Neural cell (in vitro differentiated cells): ENCODE data around the gene SCUBE1. TPM values are rescaled to one million over a fixed set of nuclear protein-coding genes. Genes with fewer than 3 reads are reported as not detected.
"Not testable (repeated sequence)": the region's sequence is repeated elsewhere in the genome, so short reads cannot be mapped to it uniquely, and the experiment has no call there.

Experiments
- H2AFZ ChIP-seq: fragments of 200-600, 300-800 bp; sonication (generic), shearing (Covaris generic); 2 replicates; pipeline ENCODE4 v1.6.0; 2014; ENCODE audit warnings: low read depth, mild to moderate bottlenecking, antibody characterized with exemption, low read length, moderate library complexity
- H3F3A ChIP-seq: fragments of 200-600 bp; shearing (Covaris generic); 2 replicates; pipeline ENCODE4 v1.6.1; 2016; ENCODE audit warnings: mild to moderate bottlenecking, moderate library complexity, mixed read lengths, antibody characterized with exemption, low read length; ENCODE audit not compliant: insufficient read depth, poor library complexity, severe bottlenecking
- H3K27ac ChIP-seq: fragments of 200-600, 300-800 bp; sonication (generic), shearing (Covaris generic); 2 replicates; pipeline ENCODE4 v1.5.1; 2014; ENCODE audit warnings: mild to moderate bottlenecking, low read length, moderate library complexity
- H3K27me3 ChIP-seq: fragments of 300-800, 200-600 bp; sonication (generic), shearing (Covaris generic); 2 replicates; pipeline ENCODE4 v1.6.0; 2014; ENCODE audit warnings: mild to moderate bottlenecking, low read depth, low read length, moderate library complexity; ENCODE audit not compliant: insufficient read depth
- H3K36me3 ChIP-seq: fragments of 300-800, 200-600 bp; sonication (generic), shearing (Covaris generic); 2 replicates; pipeline ENCODE4 v1.5.1; 2014; ENCODE audit warnings: mild to moderate bottlenecking, antibody characterized with exemption, low read length, moderate library complexity; ENCODE audit not compliant: insufficient read depth
- H3K4me2 ChIP-seq: fragments of 300-800, 200-600 bp; sonication (generic), shearing (Covaris generic); 2 replicates; pipeline ENCODE4 v1.6.0; 2014; ENCODE audit warnings: mild to moderate bottlenecking, low read length
- H3K4me3 ChIP-seq: fragments of 300-800, 200-600 bp; sonication (generic), shearing (Covaris generic); 2 replicates; pipeline ENCODE4 v1.5.1; 2014; ENCODE audit warnings: mild to moderate bottlenecking, low read length, moderate library complexity
- H3K79me2 ChIP-seq: fragments of 200-600 bp; shearing (Covaris generic); replicated peaks from 2 replicates; pipeline ENCODE4 v1.6.0; 2014; ENCODE audit warnings: mild to moderate bottlenecking, low read length, moderate library complexity; ENCODE audit not compliant: insufficient read depth
- H3K9ac ChIP-seq: fragments of 300-800, 200-600 bp; sonication (generic), shearing (Covaris generic); 2 replicates; pipeline ENCODE4 v1.6.1; 2016; ENCODE audit warnings: mild to moderate bottlenecking, low read length, mixed read lengths
- H3K9me2 ChIP-seq: fragments of 200-600 bp; shearing (Covaris generic); 2 replicates; pipeline ENCODE4 v1.6.1; 2016; ENCODE audit warnings: mild to moderate bottlenecking, low read length, mixed read lengths; ENCODE audit not compliant: insufficient read depth
- H3K9me3 ChIP-seq: fragments of 200-600, 300-800 bp; sonication (generic), shearing (Covaris generic); 2 replicates; pipeline ENCODE4 v1.6.1; 2016; ENCODE audit warnings: mild to moderate bottlenecking, mixed run types, low read length, moderate library complexity, mixed read lengths
- H4K20me1 ChIP-seq: fragments of 200-600 bp; shearing (Covaris generic); 2 replicates; pipeline ENCODE4 v1.6.1; 2016; ENCODE audit warnings: mild to moderate bottlenecking, mixed run types; ENCODE audit not compliant: insufficient read depth
- CTCF ChIP-seq: fragments of 450-650 bp; IDR thresholded peaks from 2 replicates; pipeline ENCODE4 v1.5.1; 2014; ENCODE audit warnings: antibody characterized with exemption, mild to moderate bottlenecking, moderate library complexity; ENCODE audit not compliant: poor library complexity, severe bottlenecking
- EP300 ChIP-seq: fragments of 450-650 bp; conservative IDR thresholded peaks from 2 replicates; pipeline ENCODE4 v1.6.1; 2014; ENCODE audit warnings: antibody characterized with exemption, mild to moderate bottlenecking, moderate library complexity; ENCODE audit not compliant: poor library complexity, severe bottlenecking
- EZH2 ChIP-seq: fragments of 200-600, 300-800 bp; shearing (Covaris generic), sonication (generic); IDR thresholded peaks from 2 replicates; pipeline ENCODE4 v1.6.1; 2014; ENCODE audit warnings: antibody characterized with exemption, low read length, borderline replicate concordance, mild to moderate bottlenecking; ENCODE audit not compliant: insufficient read depth, poor library complexity, severe bottlenecking
- MXI1 ChIP-seq: fragments of 450-650 bp; conservative IDR thresholded peaks from 2 replicates; pipeline ENCODE4 v1.6.1; 2014; ENCODE audit warnings: antibody characterized with exemption, mild to moderate bottlenecking; ENCODE audit not compliant: poor library complexity, severe bottlenecking
- POLR2AphosphoS5 ChIP-seq: IDR thresholded peaks from 2 replicates; pipeline ENCODE4 v1.6.1; 2012
- RAD21 ChIP-seq: fragments of 450-650 bp; conservative IDR thresholded peaks from 2 replicates; pipeline ENCODE4 v1.6.1; 2014; ENCODE audit warnings: antibody characterized with exemption, mild to moderate bottlenecking, moderate library complexity
- REST ChIP-seq: IDR thresholded peaks from 2 replicates; pipeline ENCODE4 v1.6.1; 2012; ENCODE audit warnings: borderline replicate concordance
- SMC3 ChIP-seq: fragments of 450-650 bp; conservative IDR thresholded peaks from 2 replicates; pipeline ENCODE4 v1.6.1; 2014; ENCODE audit warnings: antibody characterized with exemption, mild to moderate bottlenecking, moderate library complexity; ENCODE audit not compliant: poor library complexity
- TAF1 ChIP-seq: IDR thresholded peaks from 2 replicates; pipeline ENCODE4 v1.6.1; 2012; ENCODE audit warnings: low read depth
- polyA plus RNA-seq: library from polyadenylated mRNA; depleted of rRNA; stranded (reverse); fragments of >200 nt; gene quantifications from 2 replicates; pipeline ENCODE4 v1.2.3, GENCODE V29; 2014

The SCUBE1 gene
- polyA plus RNA-seq, 1 donor from 2014 or later: 8.4 TPM

- H3K9me3 ChIP-seq: no peaks in the 10 kb centered on the region
- no peaks in the 10 kb centered on the region for H3K36me3 ChIP-seq
- H2AFZ ChIP-seq: no peak overlapping the region
- H3K4me2 ChIP-seq: no peak overlapping the region
- no peak overlapping the region for H3K27ac ChIP-seq
- H3K27me3 ChIP-seq: no peaks in the 10 kb centered on the region
- no peak overlapping the region for H3K9ac ChIP-seq
- H4K20me1 ChIP-seq: no peaks in the 10 kb centered on the region
- H3F3A ChIP-seq: no peaks in the 10 kb centered on the region
- H3K4me3 ChIP-seq: no peak overlapping the region
- H3K79me2 ChIP-seq: no peaks in the 10 kb centered on the region
- TF ChIP-seq POLR2AphosphoS5 (no peak), EZH2 (no peak), MXI1 (no peak), REST (no peak), CTCF (no peak), EP300 (no peak), RAD21 (no peak), TAF1 (no peak), SMC3 (no peak)
- no peaks in the 10 kb centered on the region for H3K9me2 ChIP-seq
Observed at GRCh38 chr22:43356881-43357280, 13.7 kb upstream of the SCUBE1 start.

GRCh38 chr22:43355688-43356087 lies 12.5 kb upstream of the SCUBE1 start:
- not testable (repeated sequence) for H3K9me3 ChIP-seq, H3K9me2 ChIP-seq, H4K20me1 ChIP-seq, H3K4me3 ChIP-seq, H3K9ac ChIP-seq, H3K79me2 ChIP-seq, H3K27me3 ChIP-seq, H3K4me2 ChIP-seq, H3K27ac ChIP-seq, H2AFZ ChIP-seq, H3K36me3 ChIP-seq, H3F3A ChIP-seq

GRCh38 chr22:43351966-43352345 lies 8.8 kb upstream of the SCUBE1 start:
- no peaks in the 10 kb centered on the region for H3F3A ChIP-seq
- H3K4me2 ChIP-seq: no peak overlapping the region
- no peaks in the 10 kb centered on the region for H3K36me3 ChIP-seq
- H2AFZ ChIP-seq: no peak overlapping the region
- no peak for TF ChIP-seq EP300
- TF ChIP-seq POLR2AphosphoS5: no peak
- TF ChIP-seq TAF1: no peak
- no peak for TF ChIP-seq REST
- TF ChIP-seq SMC3: no peak
- no peak for TF ChIP-seq RAD21
- no peak for TF ChIP-seq CTCF
- no peak for TF ChIP-seq EZH2
- no peak for TF ChIP-seq MXI1
- no peaks in the 10 kb centered on the region for H3K79me2 ChIP-seq
- no peaks in the 10 kb centered on the region for H3K9me2 ChIP-seq
- no peak overlapping the region for H3K9ac ChIP-seq
- H3K4me3 ChIP-seq: no peak overlapping the region
- no peaks in the 10 kb centered on the region for H4K20me1 ChIP-seq
- no peaks in the 10 kb centered on the region for H3K27me3 ChIP-seq
- no peak overlapping the region for H3K27ac ChIP-seq
- H3K9me3 ChIP-seq: no peaks in the 10 kb centered on the region
